HG02642 (cell line): ENCODE data around the gene SAMM50.
A peak's percentile ranks its signal among the peaks of the same experiment; 100 is the strongest.

Source experiments
- ATAC-seq: cut with Tn5 transposase; IDR thresholded peaks from one replicate; pipeline ENCODE4 v1.9.1; 2021; ENCODE audit warnings: mild to moderate bottlenecking; ENCODE audit not compliant: unreplicated experiment, poor library complexity

The SAMM50 gene

GRCh38 chr22:43944670-43945430, 10.4 kb upstream of the SAMM50 start:
- ATAC-seq, result no peak

- ATAC-seq, result no peak
Measured at GRCh38 chr22:43945632-43946383, 9.4 kb upstream of the SAMM50 start.

DNA sequence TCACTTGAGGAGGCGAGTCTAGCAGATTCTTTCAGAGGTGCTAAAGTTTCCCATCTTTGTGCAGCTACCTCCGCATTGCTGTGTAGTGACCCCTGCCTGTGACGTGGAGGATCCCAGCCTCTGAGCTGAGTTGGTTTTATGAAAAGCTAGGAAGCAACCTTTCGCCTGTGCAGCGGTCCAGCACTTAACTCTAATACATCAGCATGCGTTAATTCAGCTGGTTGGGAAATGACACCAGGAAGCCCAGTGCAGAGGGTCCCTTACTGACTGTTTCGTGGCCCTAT, 8.9 kb upstream of the SAMM50 start:
- no peak for ATAC-seq

- no peak for ATAC-seq
Measured at GRCh38 chr22:43948836-43949406, 6.3 kb upstream of the SAMM50 start.

GRCh38 chr22:43951391-43951790, 3.9 kb upstream of the SAMM50 start:
- no peak for ATAC-seq

DNA sequence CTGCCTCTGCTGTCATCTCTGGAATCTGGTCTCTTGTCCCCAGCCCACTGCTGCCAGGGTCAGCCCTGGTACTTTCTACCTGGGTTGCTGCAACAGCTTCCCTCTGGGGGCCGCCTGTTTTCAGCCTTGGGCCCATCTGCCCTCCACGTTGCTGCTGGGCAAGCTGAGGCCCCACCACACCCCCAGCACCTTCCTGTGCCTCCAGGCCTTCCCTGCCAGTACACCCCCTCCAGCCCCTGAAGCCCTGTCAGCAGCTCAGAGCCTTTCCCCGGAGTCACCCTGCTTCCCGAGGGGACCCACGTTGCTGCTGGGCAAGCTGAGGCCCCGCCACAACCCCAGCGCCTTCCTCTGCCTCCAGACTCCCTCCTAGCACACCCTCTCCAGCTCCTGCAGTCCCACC, 3.3 kb upstream of the SAMM50 start:
- no peak for ATAC-seq

DNA sequence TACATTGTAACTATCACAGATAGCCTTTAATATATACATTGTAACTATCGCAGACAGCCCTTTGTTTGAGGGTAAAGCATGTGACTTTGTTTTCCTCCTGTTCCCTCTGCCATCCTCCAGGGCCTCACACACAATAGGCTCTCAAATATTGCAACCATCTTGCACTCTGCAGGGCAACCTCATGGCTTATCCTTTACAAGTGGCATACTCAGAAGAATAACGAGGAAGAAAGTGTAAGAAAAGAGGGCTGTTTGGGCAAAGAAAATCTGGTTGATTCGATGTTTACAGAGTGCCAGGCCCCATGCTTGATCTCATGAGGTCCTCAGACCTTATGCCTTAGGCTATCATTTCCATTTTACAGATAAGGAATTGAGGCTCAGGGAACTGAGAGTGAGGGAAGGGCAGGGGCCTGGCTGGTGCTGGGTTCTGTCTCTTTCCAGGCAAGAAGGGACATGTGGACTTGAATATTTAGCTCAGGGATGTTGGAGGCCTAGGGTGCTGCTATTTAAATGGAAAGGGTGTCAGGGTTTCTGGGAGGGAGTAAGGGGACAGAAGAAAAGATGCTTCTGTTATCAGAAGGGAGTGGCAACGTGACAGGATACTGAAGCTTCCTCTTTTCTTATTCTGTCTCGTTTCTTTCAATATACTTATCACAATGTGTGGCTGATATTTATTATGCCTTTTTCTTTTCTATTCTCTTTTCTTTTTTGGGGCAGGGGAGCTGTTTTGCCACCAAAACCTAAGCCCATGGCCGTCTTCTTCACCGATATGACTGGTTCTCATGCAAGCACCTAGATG, 1.1 kb upstream of the SAMM50 start:
- no peak for ATAC-seq

- peak; percentile 17 for ATAC-seq
Measured at GRCh38 chr22:43955883-43956782, 891 bp downstream of the SAMM50 start.

DNA sequence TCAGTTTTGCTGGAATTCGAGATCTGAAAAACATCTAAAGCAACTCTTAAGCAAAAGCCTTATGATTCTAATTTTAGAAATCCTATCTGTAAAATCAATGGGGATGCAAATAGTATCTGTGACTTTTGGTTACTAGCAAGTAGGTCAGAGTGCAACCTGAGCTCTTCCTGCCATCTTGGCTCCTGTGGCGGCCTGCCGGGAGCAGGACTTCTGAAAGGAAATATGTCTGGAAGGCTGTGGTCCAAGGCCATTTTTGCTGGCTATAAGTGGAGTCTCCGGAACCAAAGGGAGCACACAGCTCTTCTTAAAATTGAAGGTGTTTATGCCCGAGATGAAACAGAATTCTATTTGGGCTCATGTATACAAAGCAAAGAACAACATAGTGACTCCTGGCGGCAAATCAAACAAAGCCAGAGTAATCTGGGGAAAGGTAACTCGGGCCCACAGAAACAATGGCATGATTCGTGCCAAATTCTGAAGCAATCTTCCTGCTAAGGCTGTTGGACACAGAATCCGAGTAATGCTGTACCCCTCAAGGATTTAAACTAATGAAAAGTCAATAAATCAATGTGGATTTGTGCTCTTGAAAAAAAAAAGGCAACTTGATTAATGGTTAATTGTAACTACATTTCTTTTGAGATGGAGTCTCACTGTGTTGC, 1.7 kb downstream of the SAMM50 start:
- ATAC-seq, result no peak

- ATAC-seq, result no peak
Measured at GRCh38 chr22:43957871-43958270, 2.6 kb downstream of the SAMM50 start.

DNA sequence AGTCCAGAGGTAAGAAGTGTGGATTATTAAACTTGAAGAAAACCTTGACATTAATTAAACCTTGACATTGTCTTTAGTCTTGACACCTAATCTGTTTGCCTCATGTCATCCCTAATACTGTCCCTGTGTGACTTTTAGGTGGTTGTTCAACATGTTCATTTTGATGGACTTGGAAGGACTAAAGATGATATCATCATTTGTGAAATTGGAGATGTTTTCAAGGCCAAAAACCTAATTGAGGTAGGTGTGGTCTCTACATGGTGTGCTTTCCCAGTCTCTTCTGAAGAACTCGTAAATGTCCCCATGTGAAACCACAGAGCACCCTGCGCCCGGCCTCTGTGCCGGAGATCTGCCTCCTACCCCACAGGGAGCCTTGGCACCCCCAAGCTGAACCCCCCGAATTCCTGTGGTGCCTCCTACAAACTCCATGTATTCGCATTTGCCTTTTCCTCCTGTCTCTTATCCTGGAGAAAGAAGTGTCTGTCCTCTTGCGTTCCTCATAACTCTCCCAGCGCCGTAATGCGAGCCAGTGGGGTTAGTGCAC, 9.1 kb downstream of the SAMM50 start:
- ATAC-seq, result no peak

GRCh38 chr22:43967069-43967468, 11.8 kb downstream of the SAMM50 start:
- ATAC-seq, result no peak

- no peak for ATAC-seq
Measured at GRCh38 chr22:43968614-43969013, 13.4 kb downstream of the SAMM50 start.

DNA sequence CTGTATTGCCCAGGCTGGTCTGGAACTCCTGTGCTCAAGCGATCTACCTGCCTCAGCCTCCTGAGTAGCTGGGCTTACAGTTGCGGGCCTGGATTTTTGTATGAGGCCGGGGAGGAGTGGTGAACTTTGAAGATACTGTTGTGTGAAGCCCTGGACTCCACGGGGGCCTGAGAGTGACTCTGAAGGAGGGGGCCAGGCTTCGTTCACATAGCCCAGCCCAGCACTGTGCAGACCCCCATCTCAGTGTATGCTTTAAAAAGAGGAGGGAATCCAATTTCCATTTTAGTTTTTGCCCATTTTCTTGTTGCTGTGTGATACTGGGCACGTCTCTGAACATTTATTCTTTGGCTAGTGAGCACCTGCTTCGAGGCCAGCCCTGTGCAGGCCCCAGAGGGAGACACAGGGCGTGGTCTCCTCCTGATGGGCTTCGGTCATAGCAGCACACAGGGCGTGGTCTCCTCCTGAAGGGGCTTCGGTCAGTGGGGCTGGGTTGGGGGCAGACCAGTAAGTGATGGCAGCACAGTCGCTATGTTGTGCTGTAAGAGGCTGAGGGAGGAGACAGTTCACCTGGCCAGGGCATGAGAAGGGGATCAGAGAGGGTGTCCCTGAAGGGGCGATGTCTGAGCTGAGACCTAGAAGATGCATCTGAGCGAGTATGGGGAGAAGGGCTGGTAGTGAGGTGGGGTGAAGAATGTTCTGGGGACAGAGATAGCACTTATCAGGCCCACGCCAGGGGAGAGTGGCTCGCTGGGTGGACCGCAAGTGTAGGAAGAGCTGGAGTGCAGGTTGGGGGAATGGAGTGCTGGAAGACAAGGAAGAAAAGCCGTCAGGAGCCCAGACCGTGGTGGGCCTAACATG, 14.0 kb downstream of the SAMM50 start:
- no peak for ATAC-seq

DNA sequence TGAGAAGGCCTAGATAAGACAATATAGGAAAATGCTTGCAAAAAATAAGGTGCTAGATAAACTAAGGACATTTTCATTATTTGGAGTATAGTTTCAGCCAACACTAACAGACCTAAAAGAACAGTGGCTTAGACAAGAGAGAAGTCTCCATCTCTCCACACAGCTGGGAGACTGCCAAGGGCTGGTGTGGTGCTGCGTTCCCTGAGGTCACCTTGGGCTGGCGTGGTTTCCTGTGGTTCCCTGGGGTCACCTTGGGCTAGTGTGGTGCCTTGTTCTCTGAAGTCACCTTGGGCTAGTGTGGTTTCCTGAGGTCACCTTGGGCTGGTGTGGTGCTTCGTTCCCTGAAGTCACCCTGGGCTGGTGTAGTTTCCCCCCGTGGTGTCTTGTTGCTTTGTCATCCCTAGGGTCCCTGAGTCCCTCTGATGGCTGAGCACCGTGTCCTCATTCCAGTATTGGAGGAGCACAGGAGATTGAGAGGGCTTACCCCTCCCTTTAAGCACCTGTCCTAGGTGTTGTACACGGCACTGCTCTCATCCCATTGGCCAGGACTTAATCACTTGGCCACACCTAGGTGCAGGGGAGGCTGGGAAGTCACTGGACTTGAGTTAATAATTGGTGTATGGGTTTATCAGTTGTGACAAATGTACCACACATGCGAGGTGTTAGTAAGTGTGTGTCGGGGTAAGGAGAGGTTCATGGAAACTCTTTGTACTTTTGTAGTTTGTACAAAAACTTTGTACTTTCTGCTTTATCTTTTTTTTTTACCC, 14.9 kb downstream of the SAMM50 start:
- no peak for ATAC-seq

DNA sequence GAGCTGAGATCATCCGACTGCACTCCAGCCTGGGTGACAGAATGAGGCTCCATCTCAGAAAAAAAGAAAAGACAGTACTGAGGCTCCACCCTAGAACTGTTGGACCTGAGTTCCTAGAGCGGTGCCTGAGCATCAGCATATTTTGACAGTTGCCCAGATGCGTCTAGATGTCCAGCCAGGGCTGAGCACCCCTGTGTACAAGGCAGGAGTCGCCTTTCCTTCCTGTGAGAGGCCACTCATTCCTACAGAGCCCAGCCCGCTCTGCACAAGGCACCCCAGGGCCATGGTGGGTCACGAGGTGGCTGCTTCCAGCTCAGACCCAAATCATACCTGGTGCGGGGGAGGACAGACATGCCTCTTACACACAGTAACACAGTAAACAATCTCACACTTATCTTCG, 15.9 kb downstream of the SAMM50 start:
- no peak for ATAC-seq

DNA sequence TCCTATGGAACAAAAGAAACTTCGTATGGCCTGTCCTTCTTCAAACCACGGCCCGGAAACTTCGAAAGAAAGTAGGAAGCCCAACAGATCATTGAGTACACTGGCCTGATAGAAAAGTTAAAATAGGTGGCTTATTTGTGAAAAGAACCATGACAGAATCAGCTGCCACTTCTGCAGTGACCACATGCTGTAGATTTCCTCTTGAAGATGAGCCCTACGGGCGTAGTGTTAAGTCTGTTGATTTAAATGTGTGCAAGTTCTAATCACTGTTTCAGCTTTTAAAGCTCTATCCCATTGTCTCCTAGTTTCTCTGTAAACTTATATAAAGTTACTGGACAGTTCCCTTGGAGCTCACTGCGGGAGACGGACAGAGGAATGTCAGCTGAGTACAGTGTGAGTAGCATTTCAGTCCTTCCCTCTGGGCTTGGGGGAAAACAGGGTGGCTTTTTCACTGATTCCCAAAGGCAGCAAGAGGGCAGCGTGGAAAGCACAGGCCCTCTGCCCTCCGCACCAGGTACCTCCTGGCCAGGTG, 17.8 kb downstream of the SAMM50 start:
- no peak for ATAC-seq
